OCI-LY7 (cell line): ENCODE data around the gene RAE1.

Experiments used
- EZH2phosphoT487 ChIP-seq: fragments of 200-600 bp; sonication (generic); IDR thresholded peaks from 2 replicates; pipeline ENCODE4 v1.6.1; 2018; ENCODE audit warnings: low read depth, borderline replicate concordance, mild to moderate bottlenecking, mixed run types, antibody characterized with exemption, low read length, moderate library complexity, mixed read lengths
- TF ChIP-seq, protein P1 (sequence below): fragments of 200-600 bp; sonication (generic); conservative IDR thresholded peaks from 2 replicates; pipeline ENCODE4 v1.5.1; 2014; ENCODE audit warnings: mild to moderate bottlenecking, antibody characterized with exemption, low read length, moderate library complexity, mixed read lengths

DNA sequence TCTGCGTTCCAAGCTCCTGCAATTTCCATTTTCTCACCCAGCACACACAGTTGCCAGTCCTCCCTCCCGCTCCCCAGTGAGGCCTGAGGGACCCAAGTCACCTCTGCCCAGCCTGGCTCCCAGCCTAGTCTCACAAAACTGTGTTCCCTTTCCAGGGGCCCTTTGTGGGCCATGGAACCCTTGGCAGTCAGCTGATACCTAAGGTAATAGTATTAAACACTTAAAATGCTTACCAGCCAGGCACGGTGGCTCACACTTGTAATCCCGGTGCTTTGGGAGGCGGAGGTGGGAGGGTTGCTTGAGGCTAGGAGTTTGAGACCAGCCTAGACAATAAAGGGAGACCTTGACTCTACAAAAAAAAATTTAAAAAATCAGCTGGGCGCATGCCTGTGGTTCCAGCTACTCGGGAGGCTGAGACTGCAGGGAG lies 36.9 kb downstream of the RAE1 start:
- TF ChIP-seq, protein P1, sequence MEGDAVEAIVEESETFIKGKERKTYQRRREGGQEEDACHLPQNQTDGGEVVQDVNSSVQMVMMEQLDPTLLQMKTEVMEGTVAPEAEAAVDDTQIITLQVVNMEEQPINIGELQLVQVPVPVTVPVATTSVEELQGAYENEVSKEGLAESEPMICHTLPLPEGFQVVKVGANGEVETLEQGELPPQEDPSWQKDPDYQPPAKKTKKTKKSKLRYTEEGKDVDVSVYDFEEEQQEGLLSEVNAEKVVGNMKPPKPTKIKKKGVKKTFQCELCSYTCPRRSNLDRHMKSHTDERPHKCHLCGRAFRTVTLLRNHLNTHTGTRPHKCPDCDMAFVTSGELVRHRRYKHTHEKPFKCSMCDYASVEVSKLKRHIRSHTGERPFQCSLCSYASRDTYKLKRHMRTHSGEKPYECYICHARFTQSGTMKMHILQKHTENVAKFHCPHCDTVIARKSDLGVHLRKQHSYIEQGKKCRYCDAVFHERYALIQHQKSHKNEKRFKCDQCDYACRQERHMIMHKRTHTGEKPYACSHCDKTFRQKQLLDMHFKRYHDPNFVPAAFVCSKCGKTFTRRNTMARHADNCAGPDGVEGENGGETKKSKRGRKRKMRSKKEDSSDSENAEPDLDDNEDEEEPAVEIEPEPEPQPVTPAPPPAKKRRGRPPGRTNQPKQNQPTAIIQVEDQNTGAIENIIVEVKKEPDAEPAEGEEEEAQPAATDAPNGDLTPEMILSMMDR = no peak
- no peak for TF ChIP-seq EZH2phosphoT487
